Measurements from ENCODE around the gene CLSTN1.
"Not testable (repeated sequence)": the region's sequence is repeated elsewhere in the genome, so short reads cannot be mapped to it uniquely, and the experiment has no call there.

Gene CLSTN1

GRCh38 chr1:9811239-9811966 lies 12.4 kb downstream of the CLSTN1 start:
- no peak for TF ChIP-seq CTCF (IDR thresholded peaks at IDR 0.05; ENCODE audit: insufficient read depth, low read length, missing control alignments)
- ChIA-PET CTCF (no interaction called here), POLR2A (no interaction called here)
- H3K4me3 ChIP-seq (ENCODE audit: low read depth, low read length): no peak overlapping the region
- no peak for DNase-seq (ENCODE audit: low read depth, low spot score)

- POLR2A ChIA-PET: no interaction called here
- no peak for DNase-seq (ENCODE audit: low read depth, low spot score)
- no peak overlapping the region for H3K4me3 ChIP-seq (ENCODE audit: low read depth, low read length)
- no peak for TF ChIP-seq CTCF (IDR thresholded peaks at IDR 0.05; ENCODE audit: insufficient read depth, low read length, missing control alignments)
- CTCF ChIA-PET: no interaction called here
Observed at GRCh38 chr1:9809100-9809510, 14.7 kb downstream of the CLSTN1 start.

- POLR2A ChIA-PET: no interaction called here
- CTCF ChIA-PET: interaction anchor here (1.1 kb wide), 1 partner anchor 83 kb away, joined by 3 read pairs; no protein-coding TSS in a partner anchor
- no peak overlapping the region for H3K4me3 ChIP-seq (ENCODE audit: low read depth, low read length)
- DNase-seq (ENCODE audit: low read depth, low spot score): no peak
- no peak for TF ChIP-seq CTCF (IDR thresholded peaks at IDR 0.05; ENCODE audit: insufficient read depth, low read length, missing control alignments)
Observed at GRCh38 chr1:9808459-9808858, 15.3 kb downstream of the CLSTN1 start.

- ChIA-PET CTCF (interaction anchor here (1.1 kb wide), 1 partner anchor 82 kb away, joined by 3 read pairs; no protein-coding TSS in a partner anchor), POLR2A (no interaction called here)
- no peak for DNase-seq (ENCODE audit: low read depth, low spot score)
- TF ChIP-seq CTCF (IDR thresholded peaks at IDR 0.05; ENCODE audit: insufficient read depth, low read length, missing control alignments): no peak
- no peak overlapping the region for H3K4me3 ChIP-seq (ENCODE audit: low read depth, low read length)
Observed at GRCh38 chr1:9807541-9807940, 16.2 kb downstream of the CLSTN1 start.

GRCh38 chr1:9805972-9806371 lies 17.8 kb downstream of the CLSTN1 start:
- DNase-seq (ENCODE audit: low read depth, low spot score); POLR2A ChIA-PET; H3K4me3 ChIP-seq (ENCODE audit: low read depth, low read length): not testable (repeated sequence)
- CTCF ChIA-PET: interaction anchor here (1.4 kb wide), 1 partner anchor 22 kb away, joined by 5 read pairs; no protein-coding TSS in a partner anchor

- no peak overlapping the region for H3K4me3 ChIP-seq (ENCODE audit: low read depth, low read length)
- no peak for DNase-seq (ENCODE audit: low read depth, low spot score)
- no peak for TF ChIP-seq CTCF (IDR thresholded peaks at IDR 0.05; ENCODE audit: insufficient read depth, low read length, missing control alignments)
- ChIA-PET CTCF (interaction anchor here (1.4 kb wide), 1 partner anchor 21 kb away, joined by 5 read pairs; no protein-coding TSS in a partner anchor), POLR2A (no interaction called here)
Observed at GRCh38 chr1:9805006-9805508, 18.7 kb downstream of the CLSTN1 start.

- POLR2A ChIA-PET: not testable (repeated sequence)
Observed at GRCh38 chr1:9803003-9803918, 20.5 kb downstream of the CLSTN1 start.

More at GRCh38 chr1:9803003-9803918, 20.5 kb downstream of the CLSTN1 start:
- not testable (repeated sequence) for H3K4me3 ChIP-seq (ENCODE audit: low read depth, low read length); DNase-seq (ENCODE audit: low read depth, low spot score)
- CTCF ChIA-PET: interaction anchor here (0.8 to 1.7 kb wide), 5 partner anchors 11 to 177 kb away, joined by 3 to 5 read pairs (median 3); no protein-coding TSS in a partner anchor
